ENCODE data around the gene VIPR2.

DNA sequence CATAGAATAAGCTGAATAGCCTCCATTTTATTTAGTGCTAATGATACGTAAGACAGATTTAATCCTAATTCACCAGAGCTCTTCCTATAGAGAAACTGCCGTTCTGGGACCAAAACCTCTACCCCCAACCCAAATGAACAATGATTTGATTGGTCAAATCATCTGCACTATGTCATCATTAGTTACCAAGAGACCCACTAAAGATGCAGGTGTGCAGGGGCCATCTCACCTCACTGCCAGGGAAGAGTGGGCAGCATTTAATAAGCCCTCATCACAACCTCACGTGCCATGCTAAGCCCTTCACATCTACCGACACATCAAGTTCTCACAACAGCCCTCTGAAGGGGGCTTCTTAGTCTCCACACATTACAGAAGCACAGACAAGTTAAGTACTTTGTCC lies 87.0 kb downstream of the VIPR2 start:
- TF ChIP-seq, protein P1, sequence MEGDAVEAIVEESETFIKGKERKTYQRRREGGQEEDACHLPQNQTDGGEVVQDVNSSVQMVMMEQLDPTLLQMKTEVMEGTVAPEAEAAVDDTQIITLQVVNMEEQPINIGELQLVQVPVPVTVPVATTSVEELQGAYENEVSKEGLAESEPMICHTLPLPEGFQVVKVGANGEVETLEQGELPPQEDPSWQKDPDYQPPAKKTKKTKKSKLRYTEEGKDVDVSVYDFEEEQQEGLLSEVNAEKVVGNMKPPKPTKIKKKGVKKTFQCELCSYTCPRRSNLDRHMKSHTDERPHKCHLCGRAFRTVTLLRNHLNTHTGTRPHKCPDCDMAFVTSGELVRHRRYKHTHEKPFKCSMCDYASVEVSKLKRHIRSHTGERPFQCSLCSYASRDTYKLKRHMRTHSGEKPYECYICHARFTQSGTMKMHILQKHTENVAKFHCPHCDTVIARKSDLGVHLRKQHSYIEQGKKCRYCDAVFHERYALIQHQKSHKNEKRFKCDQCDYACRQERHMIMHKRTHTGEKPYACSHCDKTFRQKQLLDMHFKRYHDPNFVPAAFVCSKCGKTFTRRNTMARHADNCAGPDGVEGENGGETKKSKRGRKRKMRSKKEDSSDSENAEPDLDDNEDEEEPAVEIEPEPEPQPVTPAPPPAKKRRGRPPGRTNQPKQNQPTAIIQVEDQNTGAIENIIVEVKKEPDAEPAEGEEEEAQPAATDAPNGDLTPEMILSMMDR (IDR thresholded peaks at IDR 0.05) = no peak
- TF ChIP-seq POLR2A (IDR thresholded peaks at IDR 0.05) = no peak
